GM21723 (cell line): ENCODE data around the gene CASR.

Source experiments
- ATAC-seq: cut with Tn5 transposase; IDR thresholded peaks from one replicate; pipeline ENCODE4 v1.9.1; 2021; ENCODE audit warnings: mild to moderate bottlenecking, moderate library complexity; ENCODE audit not compliant: unreplicated experiment

Gene CASR

GRCh38 chr3:122299872-122300460 is 116.5 kb downstream of the CASR start:
- no peak for ATAC-seq

- peak; percentile 44 for ATAC-seq
These were observed 117.6 kb downstream of the CASR start for GRCh38 chr3:122301063-122301462.

- no peak for ATAC-seq
These were observed 122.6 kb downstream of the CASR start for GRCh38 chr3:122305818-122306621.

GRCh38 chr3:122306622-122306953 is 123.1 kb downstream of the CASR start:
- ATAC-seq = no peak

- no peak for ATAC-seq
These were observed 123.7 kb downstream of the CASR start for GRCh38 chr3:122307094-122307687.

GRCh38 chr3:122307976-122308375 is 124.5 kb downstream of the CASR start:
- no peak for ATAC-seq

- ATAC-seq = no peak
These were observed 126.9 kb downstream of the CASR start for GRCh38 chr3:122310361-122310760.

GRCh38 chr3:122312826-122313225 is 129.4 kb downstream of the CASR start:
- ATAC-seq = no peak

GRCh38 chr3:122313281-122313680 is 129.8 kb downstream of the CASR start:
- ATAC-seq = no peak

GRCh38 chr3:122314228-122314876 is 130.9 kb downstream of the CASR start:
- no peak for ATAC-seq

GRCh38 chr3:122315619-122316018 is 132.2 kb downstream of the CASR start:
- no peak for ATAC-seq

GRCh38 chr3:122316368-122316767 is 132.9 kb downstream of the CASR start:
- no peak for ATAC-seq

GRCh38 chr3:122318620-122319019 is 135.2 kb downstream of the CASR start:
- no peak for ATAC-seq

- no peak for ATAC-seq
These were observed 138.9 kb downstream of the CASR start for GRCh38 chr3:122322095-122323075.

- ATAC-seq = no peak
These were observed 141.4 kb downstream of the CASR start, which contains the start of gene CSTA for GRCh38 chr3:122324871-122325323. Gene CSTA, plus strand, starts transcription at chr3:122325248. Its CDS starts 45 bp downstream, at chr3:122325293.

GRCh38 chr3:122325769-122326168 is 142.3 kb downstream of the CASR start:
- ATAC-seq = no peak

GRCh38 chr3:122331886-122332285 is 148.4 kb downstream of the CASR start:
- no peak for ATAC-seq

GRCh38 chr3:122332551-122332950 is 149.1 kb downstream of the CASR start:
- no peak for ATAC-seq
